ENCODE measurements around the gene AFF3. TPM values are rescaled to one million over a fixed set of nuclear protein-coding genes. Genes with fewer than 3 reads are reported as not detected.

Gene AFF3
- total RNA-seq, 1 experiment from 2014 or later, result 0.22 TPM

- Histone ChIP-seq H2BK120ac (ENCODE audit: low read depth, low read length, poor library complexity, severe bottlenecking) (no peak overlapping the region), H4K20me1 (ENCODE audit: control insufficient read depth, insufficient read depth, insufficient read length) (no peaks in the 10 kb centered on the region), H3K23ac (ENCODE audit: insufficient read length, low read depth, low read length) (no peak overlapping the region), H2BK5ac (ENCODE audit: insufficient read length, low read length) (no peak overlapping the region), H4K91ac (ENCODE audit: insufficient read length, low read depth, low read length) (no peak overlapping the region), H3K4ac (ENCODE audit: low read depth, low read length) (no peak overlapping the region), H4K8ac (replicated peaks; ENCODE audit: insufficient read length, low read depth, low read length) (no peak overlapping the region), H3K14ac (ENCODE audit: insufficient read depth, low read length) (no peak overlapping the region), H3K18ac (ENCODE audit: insufficient read length, low read depth, low read length) (no peak overlapping the region), H2AFZ (ENCODE audit: low read length) (no peak overlapping the region), H2BK20ac (ENCODE audit: low read depth, low read length, poor library complexity, severe bottlenecking) (no peak overlapping the region), H3K27ac (ENCODE audit: insufficient read length, low read depth, low read length) (no peak overlapping the region), H2AK5ac (ENCODE audit: insufficient read length, low read length) (no peak overlapping the region), H3K27me3 (ENCODE audit: insufficient read depth, low read length) (no peaks in the 10 kb centered on the region), H3K79me1 (ENCODE audit: insufficient read depth, low read depth, low read length, poor library complexity, severe bottlenecking) (no peaks in the 10 kb centered on the region), H3K79me2 (ENCODE audit: insufficient read depth, low read length) (no peaks in the 10 kb centered on the region), H2BK12ac (ENCODE audit: insufficient read length, low read depth, low read length) (no peak overlapping the region), H3K4me1 (ENCODE audit: insufficient read depth, low read length) (no peaks in the 10 kb centered on the region), H2BK15ac (ENCODE audit: low read depth, low read length) (no peak overlapping the region), H3T11ph (ENCODE audit: low read length) (no peak overlapping the region), H3K9me3 (ENCODE audit: control insufficient read depth, low read depth, low read length) (no peaks in the 10 kb centered on the region), H3K56ac (ENCODE audit: insufficient read length, low read depth, low read length) (no peak overlapping the region), H3K9ac (ENCODE audit: extremely low read depth, insufficient read length, low read length) (no peak overlapping the region), H3K4me2 (ENCODE audit: insufficient read depth, insufficient read length, low read length) (no peak overlapping the region), H3K23me2 (ENCODE audit: insufficient read length, low read depth, low read length, poor library complexity, severe bottlenecking) (no peaks in the 10 kb centered on the region), H4K5ac (ENCODE audit: insufficient read length, low read depth, low read length) (no peak overlapping the region)
- Mint-ChIP-seq H3K27me3 (ENCODE audit: low read depth) (peaks cover 5% of the 10 kb centered on the region), H3K36me3 (ENCODE audit: insufficient read depth in 1 of 3, low read depth in 3 of 3) (no peaks in the 10 kb centered on the region), H3K9me3 (no peaks in the 10 kb centered on the region), H3K4me3 (no peak overlapping the region), H3K4me1 (peaks cover 3 to 4% of the 10 kb centered on the region in 2 experiments; a peak in 1 of 4 replicates), H3K27ac (no peak overlapping the region)
- whole genome bisulfite sequencing (ENCODE audit: extremely low coverage, insufficient read length, low lambda C conversion rate), result no CpG with 5 or more reads among the region's 2 CpGs
- DNase-seq, result no peak
- no peak for TF ChIP-seq CTCF (conservative IDR thresholded peaks at IDR 0.05)
Measured at GRCh38 chr2:99863903-99864270, 278.5 kb downstream of the AFF3 start.
